GM12801 (cell line): Measurements from ENCODE around the gene CACTIN.

ENCODE experiments used
- CTCF ChIP-seq: IDR thresholded peaks from one replicate; pipeline ENCODE4 v1.5.1; 2011; ENCODE audit warnings: control low read depth; ENCODE audit not compliant: insufficient read length; ENCODE audit errors: extremely low read depth

The CACTIN gene

GRCh38 chr19:3646336-3647092 lies 19.9 kb upstream of the CACTIN start:
- no peak for TF ChIP-seq CTCF

GRCh38 chr19:3645726-3646125 lies 19.1 kb upstream of the CACTIN start:
- no peak for TF ChIP-seq CTCF

GRCh38 chr19:3645067-3645396 lies 18.4 kb upstream of the CACTIN start:
- TF ChIP-seq CTCF = no peak

- no peak for TF ChIP-seq CTCF
Observed at GRCh38 chr19:3644351-3645066, 17.9 kb upstream of the CACTIN start.

DNA sequence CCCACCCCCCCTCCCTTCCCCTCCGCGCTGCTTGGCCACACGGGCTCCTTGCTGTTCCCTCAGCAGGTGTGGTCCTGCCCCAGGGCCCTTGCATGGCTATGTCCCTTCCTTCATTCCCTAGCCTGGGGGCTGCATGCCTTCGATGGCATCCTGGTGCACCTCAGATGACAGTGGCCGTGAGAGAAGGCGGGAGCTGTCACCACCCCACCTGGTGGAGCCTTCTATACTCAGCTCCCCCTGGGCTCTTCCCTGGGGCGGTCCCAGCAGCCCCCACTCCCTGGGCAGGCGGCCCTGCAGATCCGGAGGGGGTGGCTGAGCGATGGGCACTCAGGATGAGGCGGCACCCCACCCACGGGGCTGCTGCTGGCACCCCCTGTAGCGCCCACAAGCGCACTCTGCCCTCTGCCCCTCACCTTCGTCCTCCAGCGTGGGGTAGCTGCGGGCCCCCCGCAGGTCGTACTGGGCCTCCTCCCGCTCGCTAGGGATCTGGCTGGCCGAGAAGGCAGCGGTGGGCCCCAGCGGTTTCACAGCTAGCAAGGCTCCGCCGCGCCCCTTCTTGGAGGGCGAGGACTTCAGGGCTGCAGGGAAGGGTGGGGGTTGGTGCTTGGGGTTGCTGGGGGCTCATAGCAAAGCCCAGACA lies 17.2 kb upstream of the CACTIN start:
- TF ChIP-seq CTCF = no peak

DNA sequence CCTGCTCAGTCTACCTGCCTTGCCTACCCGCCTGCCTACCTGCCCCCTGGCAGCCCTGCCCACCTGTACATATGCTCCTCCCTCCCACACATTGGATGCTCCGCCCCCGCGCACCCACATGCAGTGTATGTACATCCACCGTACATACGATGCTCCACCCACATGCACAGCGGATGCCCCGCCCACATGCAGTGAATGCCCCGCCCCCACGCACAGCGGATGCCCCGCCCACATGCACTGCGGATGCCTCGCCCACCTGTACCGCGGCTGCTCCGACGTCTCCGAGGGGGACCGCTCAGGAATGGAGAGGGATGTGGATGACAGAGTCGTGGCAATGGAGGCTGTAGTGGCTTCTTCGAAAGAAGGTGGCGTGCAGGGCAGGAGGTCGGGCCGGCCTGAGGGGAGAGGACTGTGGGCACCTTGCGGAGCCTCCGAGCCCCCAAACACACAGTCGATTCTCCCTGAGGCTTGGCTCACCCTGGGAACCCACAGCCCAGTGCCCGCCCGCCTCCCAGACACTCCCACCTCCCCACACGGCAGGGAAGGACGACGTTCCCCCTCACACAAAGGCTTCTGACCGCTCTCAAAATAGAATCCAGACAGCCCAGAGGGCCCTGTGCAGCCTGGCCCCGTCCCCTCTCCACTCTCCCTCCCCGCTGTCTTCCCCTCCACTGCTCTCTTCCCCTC lies 16.5 kb upstream of the CACTIN start:
- TF ChIP-seq CTCF = no peak

DNA sequence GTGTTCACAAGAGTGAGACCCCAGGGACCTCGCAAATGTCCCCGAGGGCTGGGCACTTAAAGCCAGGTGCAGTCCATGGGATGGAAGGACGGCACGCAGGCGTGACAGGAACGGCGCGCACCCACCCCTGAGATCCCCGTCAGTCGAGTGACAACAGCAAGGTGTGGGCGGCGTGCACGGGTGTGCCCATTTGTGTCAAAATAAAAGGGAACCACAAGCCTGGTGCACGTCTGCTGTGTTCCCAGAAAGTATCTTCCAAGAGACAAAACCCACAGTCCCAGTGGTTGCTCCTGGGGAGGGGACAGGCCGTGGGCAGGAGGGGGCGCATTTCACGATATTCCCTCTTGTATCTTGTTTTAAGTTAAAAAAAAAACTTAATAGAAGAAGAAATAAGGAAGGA lies 15.7 kb upstream of the CACTIN start:
- TF ChIP-seq CTCF = no peak
